ENCODE results near the gene SLC35G4. TPM values are rescaled to one million over a fixed set of nuclear protein-coding genes. Genes with fewer than 3 reads are reported as not detected.

Gene SLC35G4
- total and polyA plus RNA-seq, 2 of the 4 experiments (the other 2 are of a cell fraction): not detected

GRCh38 chr18:11570073-11570588 lies 39.3 kb upstream of the SLC35G4 start:
- Histone ChIP-seq H3K18ac (ENCODE audit: low read depth, low read length) (no peak overlapping the region), H2BK5ac (ENCODE audit: low read depth, low read length, poor library complexity, severe bottlenecking) (no peak overlapping the region), H3K56ac (ENCODE audit: extremely low read depth, insufficient read depth, low read length) (no peak overlapping the region), H3K27me3 (ENCODE audit: control insufficient read depth, insufficient read depth, low read length) (peaks cover 33% of the 10 kb centered on the region), H3K4ac (ENCODE audit: low read depth, low read length) (no peak overlapping the region), H3K79me1 (ENCODE audit: low read depth in 1 of 2, low read length in 2 of 2) (no peaks in the 10 kb centered on the region), H3K4me1 (ENCODE audit: control insufficient read depth, insufficient read depth, low read length) (no peaks in the 10 kb centered on the region), H3K9me1 (ENCODE audit: insufficient read depth, low read length) (no peaks in the 10 kb centered on the region), H3K9ac (ENCODE audit: low read depth, low read length) (no peak overlapping the region), H4K91ac (ENCODE audit: insufficient read depth, low read depth, low read length) (no peak overlapping the region), H2AFZ (replicated peaks; ENCODE audit: low read length, poor library complexity) (no peak overlapping the region), H2BK20ac (ENCODE audit: low read depth, low read length) (no peak overlapping the region), H3K4me2 (ENCODE audit: low read depth, low read length) (no peak overlapping the region), H3K14ac (replicated peaks; ENCODE audit: low read depth, low read length) (no peak overlapping the region), H2BK15ac (ENCODE audit: low read depth, low read length) (no peak overlapping the region), H4K20me1 (ENCODE audit: insufficient read depth, low read length) (no peaks in the 10 kb centered on the region), H2AK5ac (ENCODE audit: low read depth, low read length) (no peak overlapping the region), H2AK9ac (replicated peaks; ENCODE audit: low read depth, low read length, poor library complexity) (no peak overlapping the region), H4K5ac (ENCODE audit: low read depth, low read length) (no peak overlapping the region), H3K9me3 (ENCODE audit: control insufficient read depth, insufficient read depth, low read length) (no peaks in the 10 kb centered on the region), H3K27ac (ENCODE audit: insufficient read depth, low read length) (no peak overlapping the region), H3K4me3 (ENCODE audit: insufficient read depth, low read depth, low read length) (no peak overlapping the region), H3K23ac (ENCODE audit: low read depth, low read length) (no peak overlapping the region), H2BK120ac (ENCODE audit: low read depth, low read length) (no peak overlapping the region), H4K8ac (ENCODE audit: low read depth in 2 of 2, low read length in 2 of 2) (no peak overlapping the region), H3K36me3 (ENCODE audit: control insufficient read depth, insufficient read depth, low read length) (no peaks in the 10 kb centered on the region)
- no CpG with 5 or more reads among the region's 10 CpGs for WGBS, 2 experiments (ENCODE audit: extremely low coverage in 2 of 2, insufficient read length in 1 of 2)
- POLR2A ChIA-PET (ENCODE audit: unreplicated experiment): no interaction called here
- CTCF ChIA-PET: interaction anchor here (0.8 to 1.7 kb wide), 3 partner anchors 13 to 718 kb away, joined by 3 to 6 read pairs (median 3); no protein-coding TSS in a partner anchor
- DNase-seq (no peak), ATAC-seq (ENCODE audit: low read depth) (no peak)
- dilution Hi-C loops (cut with HindIII; ENCODE audit: low sequenced_read_pairs, unreplicated experiment): no loop called here
- TF ChIP-seq RFX5 (IDR thresholded peaks at IDR 0.05; ENCODE audit: low read depth, low read length): no peak
- BruUV-seq (replicated peaks): no TSS peak
- in situ Hi-C loops (cut with MboI; ENCODE audit: low sequenced_read_pairs): no loop called here
- intact Hi-C loops (cut with micrococcal nuclease): no loop called here
